GM10847 (cell line): ENCODE measurements around the gene NAB1.

Experiments
- POLR2A ChIP-seq: IDR thresholded peaks from 2 replicates; pipeline ENCODE4 v1.6.1; 2011; ENCODE audit not compliant: insufficient read length; ENCODE audit errors: extremely low read depth

NAB1 gene

GRCh38 chr2:190649035-190649797 lies at the start of gene NAB1:
TSS of gene NAB1 (plus strand) at chr2:190649083. CDS start at chr2:190659177, 10,094 bp downstream.
- no peak for TF ChIP-seq POLR2A

- TF ChIP-seq POLR2A, result no peak
These were observed 49.2 kb upstream of the NAB1 start for GRCh38 chr2:190599546-190600220.

- TF ChIP-seq POLR2A, result no peak
These were observed 48.4 kb upstream of the NAB1 start for GRCh38 chr2:190600293-190601103.

- TF ChIP-seq POLR2A, result no peak
These were observed 45.5 kb upstream of the NAB1 start for GRCh38 chr2:190603374-190603773.

- no peak for TF ChIP-seq POLR2A
These were observed 41.8 kb upstream of the NAB1 start for GRCh38 chr2:190607014-190607597.

DNA sequence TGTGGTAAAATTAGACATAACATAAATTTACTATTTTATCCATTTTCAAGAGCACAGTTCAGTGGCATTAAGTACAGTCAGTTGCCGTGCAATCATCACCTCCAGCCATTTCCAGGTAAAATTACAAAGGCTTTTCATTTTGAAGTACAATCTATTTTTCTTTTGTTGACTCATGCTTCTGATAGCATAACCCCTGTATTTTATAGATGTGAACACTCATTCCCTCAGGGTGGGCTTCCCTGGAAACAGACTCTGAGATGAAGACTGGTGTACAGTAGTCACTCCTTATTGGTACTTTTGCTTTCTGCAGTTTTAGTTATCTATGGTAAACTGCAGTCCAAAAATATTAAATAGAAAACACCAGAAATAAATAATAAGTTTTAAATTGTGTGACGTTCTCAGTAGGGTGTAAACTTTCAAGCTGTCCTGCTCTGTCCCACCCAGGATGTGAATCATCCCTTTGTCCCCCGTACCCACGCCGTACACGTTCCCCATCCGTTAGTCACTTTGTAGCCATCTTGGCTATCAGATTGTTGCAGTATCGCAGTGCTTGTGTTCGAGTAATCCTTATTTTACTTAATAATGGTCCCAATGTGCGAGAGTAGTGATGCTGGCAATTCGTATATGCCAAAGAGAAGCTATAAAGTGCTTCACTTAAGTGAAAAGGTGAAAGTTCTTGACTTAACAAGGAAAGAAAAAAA lies 41.1 kb upstream of the NAB1 start:
- TF ChIP-seq POLR2A, result no peak

GRCh38 chr2:190615555-190616200 lies 33.2 kb upstream of the NAB1 start:
- no peak for TF ChIP-seq POLR2A

- TF ChIP-seq POLR2A, result no peak
These were observed 30.9 kb upstream of the NAB1 start for GRCh38 chr2:190618030-190618429.

DNA sequence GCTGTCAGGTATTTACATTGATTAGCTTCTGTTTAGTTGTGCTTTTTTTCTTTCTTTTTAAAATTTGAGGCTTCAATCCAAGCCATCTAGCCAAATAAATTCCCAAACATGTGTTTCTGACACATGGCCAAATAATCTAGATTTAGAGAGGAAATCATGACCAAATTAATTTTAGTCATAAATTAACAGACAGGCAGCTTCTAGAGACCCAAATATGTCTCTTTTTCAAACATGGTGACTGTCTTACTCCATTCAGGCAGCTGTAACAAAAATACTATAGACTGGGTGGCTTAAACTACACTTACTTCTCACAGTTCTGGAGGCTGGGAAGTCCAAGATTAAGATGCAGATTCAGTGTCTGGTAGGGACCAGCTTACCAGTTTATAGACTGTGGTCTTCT lies 23.2 kb upstream of the NAB1 start:
- TF ChIP-seq POLR2A, result no peak

DNA sequence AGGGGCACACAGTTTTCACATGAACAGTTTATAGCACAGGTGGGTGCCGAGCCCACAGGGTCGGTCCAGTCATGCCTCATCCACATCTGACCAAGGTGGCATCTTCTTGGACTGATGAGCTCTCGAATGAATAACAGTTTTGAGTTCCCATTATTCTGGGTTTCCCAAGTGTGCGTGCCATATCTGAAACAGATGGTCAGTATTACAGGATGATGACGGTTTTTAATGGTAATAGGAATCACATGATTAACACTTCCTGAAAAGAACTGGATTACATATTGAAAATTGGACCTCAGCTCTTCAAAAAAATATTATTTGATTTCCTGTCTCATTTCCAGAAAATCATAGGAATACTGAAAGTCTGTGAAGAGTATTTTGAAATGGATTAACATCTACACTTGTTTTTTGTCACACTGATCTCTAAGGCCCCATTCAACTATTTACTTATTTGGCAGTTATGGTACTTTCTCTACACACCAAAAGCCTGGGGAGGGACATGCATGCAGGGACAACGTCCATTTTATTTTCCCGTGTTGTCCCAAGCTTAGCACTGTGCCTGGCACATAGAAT lies 22.2 kb upstream of the NAB1 start:
- TF ChIP-seq POLR2A, result no peak

DNA sequence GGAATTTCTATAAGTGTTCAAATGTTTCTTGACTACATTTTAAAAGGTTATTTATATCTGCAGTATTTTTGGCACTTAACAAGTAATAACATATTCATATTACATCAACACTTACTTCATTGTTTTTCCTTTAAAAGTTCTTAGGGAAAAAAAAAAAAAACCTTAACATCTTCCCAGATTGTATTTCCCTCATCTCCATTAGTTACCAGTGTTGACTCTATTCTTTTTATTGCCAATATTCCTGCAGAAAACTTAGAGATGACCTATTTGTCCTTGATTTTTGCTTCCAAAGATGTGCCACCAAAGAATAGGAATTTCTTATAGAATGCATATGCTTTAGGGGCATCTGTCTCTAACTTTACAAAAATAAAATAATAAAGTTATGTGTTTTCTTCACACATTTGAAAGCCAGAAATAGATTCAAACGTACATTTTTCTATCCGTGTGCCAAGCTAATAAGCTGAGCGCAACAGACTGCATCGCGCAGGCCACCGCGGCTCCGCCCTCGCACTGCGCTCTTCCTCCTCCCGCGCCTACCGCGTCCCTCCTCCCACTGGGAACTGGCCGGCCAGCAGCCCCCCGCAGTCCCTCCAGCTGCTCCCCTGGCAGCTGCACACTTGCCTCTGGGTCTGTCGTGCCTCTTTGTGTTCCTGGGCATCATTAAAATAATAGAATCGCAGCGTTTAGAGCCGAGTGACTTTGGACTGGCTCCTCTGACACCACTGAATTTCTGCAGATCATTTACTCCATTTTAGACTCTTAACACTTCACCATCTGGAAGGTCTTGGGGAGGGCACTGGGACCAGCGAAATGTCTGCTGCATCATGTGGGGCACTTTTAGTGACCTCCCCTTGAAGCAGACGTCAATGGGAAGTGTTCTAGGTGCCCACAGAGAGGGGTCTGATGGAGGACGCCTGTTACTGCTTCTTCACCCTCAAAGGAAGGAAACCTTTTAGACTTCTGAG lies 21.2 kb upstream of the NAB1 start:
- TF ChIP-seq POLR2A, result no peak

DNA sequence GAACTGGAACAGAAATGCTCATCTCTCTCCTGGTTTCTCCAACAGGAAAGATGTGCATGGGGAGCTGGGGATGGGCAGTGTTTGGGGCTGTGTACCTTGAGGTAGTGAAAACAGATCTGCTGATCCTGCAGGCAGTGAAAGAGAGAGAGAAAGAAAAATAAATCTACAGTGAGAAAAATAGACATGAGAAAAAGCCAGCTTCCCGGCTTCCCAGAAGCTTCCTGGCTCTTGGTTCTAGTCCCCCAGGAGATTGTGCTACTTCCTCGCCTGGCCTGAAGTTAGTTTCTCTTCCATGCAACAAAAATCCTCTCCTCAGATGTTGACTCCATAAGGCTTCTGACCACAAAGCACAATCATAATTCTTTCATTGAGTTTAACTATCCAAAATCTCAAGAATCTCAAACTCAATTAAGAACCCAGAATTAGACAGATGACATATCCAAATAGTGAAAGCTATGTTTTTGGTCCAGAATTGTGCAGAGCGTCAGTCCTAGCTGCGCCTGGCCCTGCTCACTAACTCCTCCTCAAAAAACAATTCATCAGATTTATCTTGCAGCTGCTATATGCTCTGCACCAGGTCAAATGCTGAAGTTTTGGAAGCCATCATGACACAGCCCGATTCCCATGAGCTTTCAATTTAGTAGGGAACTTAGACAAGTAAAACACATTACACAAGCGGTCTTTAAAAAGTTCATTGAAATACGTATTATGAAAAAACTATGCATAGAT lies 20.1 kb upstream of the NAB1 start:
- no peak for TF ChIP-seq POLR2A
